ENCODE measurements around the gene ADAT3.

The ADAT3 gene

GRCh38 chr19:1905110-1905862 is at the start of gene ADAT3, which contains the start of gene SCAMP4:
Gene ADAT3 (plus strand): TSS chr19:1905399. CDS start chr19:1912048, 6,649 bp downstream.
Gene SCAMP4 (plus strand): TSS chr19:1905399. CDS start chr19:1915020, 9,621 bp downstream.
- DNase-seq = peak; percentile 86

GRCh38 chr19:1855828-1856255 is 49.4 kb upstream of the ADAT3 start:
- no peak for DNase-seq

GRCh38 chr19:1856345-1856697 is 48.9 kb upstream of the ADAT3 start:
- no peak for DNase-seq

- peak; percentile 52 for DNase-seq
Observed at GRCh38 chr19:1856698-1857603, 48.2 kb upstream of the ADAT3 start.

- no peak for DNase-seq
Observed at GRCh38 chr19:1857648-1858326, 47.4 kb upstream of the ADAT3 start.

GRCh38 chr19:1858412-1859081 is 46.7 kb upstream of the ADAT3 start:
- DNase-seq = no peak

- DNase-seq = no peak
Observed at GRCh38 chr19:1859331-1859781, 45.8 kb upstream of the ADAT3 start.

GRCh38 chr19:1860042-1860775 is 45.0 kb upstream of the ADAT3 start:
- no peak for DNase-seq

- DNase-seq = no peak
Observed at GRCh38 chr19:1860821-1861598, 44.2 kb upstream of the ADAT3 start.

GRCh38 chr19:1861599-1862031 is 43.6 kb upstream of the ADAT3 start:
- DNase-seq = no peak

GRCh38 chr19:1862068-1862423 is 43.2 kb upstream of the ADAT3 start:
- DNase-seq = no peak

- DNase-seq = no peak
Observed at GRCh38 chr19:1862424-1863327, 42.5 kb upstream of the ADAT3 start.

- DNase-seq = no peak
Observed at GRCh38 chr19:1863328-1863637, 41.9 kb upstream of the ADAT3 start, which contains the start of gene KLF16. Gene KLF16 (minus strand): TSS chr19:1863579. CDS start chr19:1863497, 82 bp downstream.

GRCh38 chr19:1863638-1864479 is 41.3 kb upstream of the ADAT3 start:
- peak; percentile 35 for DNase-seq

GRCh38 chr19:1864480-1865171 is 40.6 kb upstream of the ADAT3 start:
- no peak for DNase-seq

- no peak for DNase-seq
Observed at GRCh38 chr19:1865172-1866010, 39.8 kb upstream of the ADAT3 start.

- DNase-seq = no peak
Observed at GRCh38 chr19:1866693-1867348, 38.4 kb upstream of the ADAT3 start.

Data from SIG-M5 (cell line).